GM06990 (cell line): Measurements from ENCODE around the gene SPINT2.
A peak's percentile ranks its signal among the peaks of the same experiment; 100 is the strongest.
"Not testable (repeated sequence)": the region's sequence is repeated elsewhere in the genome, so short reads cannot be mapped to it uniquely, and the experiment has no call there.

Experiments
- DNase-seq: peaks from one replicate; pipeline ENCODE4 v3.0.0-alpha.2; 2011; ENCODE audit not compliant: insufficient read length; ENCODE audit errors: extremely low read depth
- H3K27me3 ChIP-seq: replicated peaks from 2 replicates; pipeline ENCODE4 v1.6.0; 2011; ENCODE audit warnings: low read length; ENCODE audit not compliant: control insufficient read depth, insufficient read depth
- H3K36me3 ChIP-seq: 2 replicates; pipeline ENCODE4 v1.5.1; 2011; ENCODE audit warnings: low read length; ENCODE audit not compliant: control insufficient read depth, insufficient read depth
- H3K4me3 ChIP-seq: replicated peaks from 2 replicates; pipeline ENCODE4 v1.5.1; 2011; ENCODE audit warnings: low read depth, mild to moderate bottlenecking, control low read depth, low read length
- CTCF ChIP-seq: IDR thresholded peaks from 2 replicates; pipeline ENCODE4 v1.5.1; 2011; ENCODE audit warnings: low read length, control low read depth, mild to moderate bottlenecking, inconsistent platforms; ENCODE audit not compliant: insufficient read depth, poor library complexity, severe bottlenecking

The SPINT2 gene

GRCh38 chr19:38335949-38336637, 71.7 kb downstream of the SPINT2 start:
- peak overlapping the region; percentile 91 for H3K4me3 ChIP-seq
- no peaks in the 10 kb centered on the region for H3K27me3 ChIP-seq
- peak; percentile 94 for DNase-seq
- no peaks in the 10 kb centered on the region for H3K36me3 ChIP-seq
- no peak for TF ChIP-seq CTCF

GRCh38 chr19:38336638-38337359, 72.4 kb downstream of the SPINT2 start:
- DNase-seq, result peak; percentile 92
- Histone ChIP-seq H3K36me3 (no peaks in the 10 kb centered on the region), H3K27me3 (no peaks in the 10 kb centered on the region), H3K4me3 (peak overlapping the region; percentile 91)
- TF ChIP-seq CTCF, result no peak

- TF ChIP-seq CTCF, result no peak
- no peaks in the 10 kb centered on the region for H3K27me3 ChIP-seq
- H3K4me3 ChIP-seq, result peak overlapping the region; percentile 91
- H3K36me3 ChIP-seq, result no peaks in the 10 kb centered on the region
- no peak for DNase-seq
Measured at GRCh38 chr19:38337360-38337653, 72.9 kb downstream of the SPINT2 start.

GRCh38 chr19:38339011-38339410, 74.6 kb downstream of the SPINT2 start:
- H3K36me3 ChIP-seq, DNase-seq, H3K4me3 ChIP-seq, H3K27me3 ChIP-seq: not testable (repeated sequence)

GRCh38 chr19:38340927-38341326, 76.6 kb downstream of the SPINT2 start:
- no peak for DNase-seq
- no peaks in the 10 kb centered on the region for H3K27me3 ChIP-seq
- TF ChIP-seq CTCF, result no peak

More at GRCh38 chr19:38340927-38341326, 76.6 kb downstream of the SPINT2 start:
- Histone ChIP-seq H3K36me3 (no peaks in the 10 kb centered on the region), H3K4me3 (no peak overlapping the region)
